HG02884 (cell line): ENCODE data around the gene TLE1.
"Not testable (repeated sequence)": the region's sequence is repeated elsewhere in the genome, so short reads cannot be mapped to it uniquely, and the experiment has no call there.

Experiments used
- ATAC-seq: cut with Tn5 transposase; IDR thresholded peaks from one replicate; pipeline ENCODE4 v1.9.1; 2021; ENCODE audit warnings: mild to moderate bottlenecking, moderate library complexity; ENCODE audit not compliant: unreplicated experiment

The TLE1 gene

DNA sequence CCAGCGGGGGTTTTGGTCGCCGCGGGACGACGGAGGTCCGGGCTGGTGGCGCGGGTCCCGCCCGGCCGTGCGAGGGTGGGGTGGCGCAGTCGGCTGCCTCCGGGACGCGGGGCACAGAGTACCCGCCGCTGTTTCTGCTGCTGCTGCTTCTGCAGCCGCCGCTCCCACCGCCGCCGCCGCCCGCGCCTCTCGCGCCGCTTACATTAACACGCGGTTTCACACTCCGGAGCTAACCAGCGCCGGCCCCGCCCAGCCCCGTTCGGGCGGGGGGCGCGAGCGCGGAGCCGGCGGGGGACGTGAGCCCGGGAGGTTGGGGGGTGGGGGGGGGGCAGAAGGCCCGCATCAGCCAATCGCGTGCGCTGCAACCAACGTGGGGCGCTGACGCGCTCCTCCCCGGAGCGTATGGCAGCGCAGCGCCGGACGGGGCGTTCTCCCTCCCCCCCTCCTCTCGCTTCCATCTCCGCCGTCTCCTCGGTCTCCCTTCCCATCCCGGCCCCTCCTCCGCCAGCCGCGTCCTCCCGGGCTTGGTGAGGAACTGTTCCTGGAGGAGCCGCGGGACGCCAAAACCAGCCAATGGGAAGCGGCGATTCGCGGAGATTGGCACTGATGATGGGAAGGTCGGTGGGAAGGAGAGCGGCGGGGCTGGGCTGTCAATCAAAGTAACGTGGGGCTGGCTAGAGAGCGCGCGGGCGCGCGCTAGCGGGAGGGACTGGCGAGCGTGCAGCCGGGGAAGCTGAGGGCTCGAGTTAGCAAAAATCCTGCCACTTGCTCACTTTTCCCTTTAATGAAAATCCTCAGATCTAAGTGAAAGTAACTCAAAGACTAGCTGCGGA, at the start of gene TLE1:
Gene TLE1, minus strand, starts transcription at position 205 of the 833 bp plus-strand sequence. CDS start 1,307 bp downstream, outside the sequence.
- ATAC-seq, result peak; percentile 74

DNA sequence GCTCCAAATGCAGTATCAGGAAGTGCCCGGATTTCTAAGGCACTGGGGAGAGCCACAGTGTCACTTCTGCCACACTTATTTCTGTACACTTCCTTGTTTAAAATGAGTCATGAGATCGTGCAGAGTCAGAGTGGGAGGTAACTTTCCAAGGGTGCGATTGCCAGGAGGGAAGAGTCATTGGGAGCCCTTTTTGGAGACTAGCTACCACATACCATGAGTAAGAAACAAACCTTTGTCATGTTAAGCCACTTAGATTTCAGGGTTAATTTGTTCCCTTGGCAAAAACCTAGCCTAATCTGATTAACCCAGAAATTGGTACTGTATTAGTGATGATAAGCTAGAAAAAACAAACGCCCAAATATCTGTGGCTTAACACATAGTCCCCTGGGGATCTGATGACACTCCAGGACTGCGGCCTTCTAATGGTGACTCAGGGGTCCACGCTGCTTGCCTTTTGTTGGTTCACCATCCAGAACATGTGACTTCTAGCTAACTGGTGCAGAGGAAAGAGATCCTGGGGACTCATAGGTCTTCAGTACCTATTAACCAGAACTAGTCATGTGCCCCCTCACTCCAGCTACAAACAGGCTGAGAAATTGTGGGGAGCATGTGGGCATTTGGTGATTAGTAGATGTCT, 48.6 kb upstream of the TLE1 start:
- ATAC-seq, result no peak

DNA sequence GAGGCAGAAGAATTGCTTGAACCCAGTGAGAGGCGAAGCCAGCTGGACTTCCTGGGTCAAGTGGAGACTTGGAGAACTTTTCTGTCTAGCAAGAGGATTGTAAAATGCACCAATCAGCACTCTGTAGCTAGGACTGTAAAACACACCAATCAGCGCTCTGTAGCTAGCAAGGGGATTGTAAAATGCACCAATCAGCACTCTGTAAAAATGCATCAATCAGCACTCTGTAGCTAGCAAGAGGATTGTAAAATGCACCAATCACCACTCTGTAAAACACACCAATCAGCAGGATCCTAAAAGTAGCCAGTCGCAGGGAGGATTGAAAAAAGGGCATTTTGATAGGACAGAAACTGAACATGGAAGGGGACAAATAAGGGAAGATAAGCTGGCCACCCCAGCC, 41.2 kb upstream of the TLE1 start:
- not testable (repeated sequence) for ATAC-seq

DNA sequence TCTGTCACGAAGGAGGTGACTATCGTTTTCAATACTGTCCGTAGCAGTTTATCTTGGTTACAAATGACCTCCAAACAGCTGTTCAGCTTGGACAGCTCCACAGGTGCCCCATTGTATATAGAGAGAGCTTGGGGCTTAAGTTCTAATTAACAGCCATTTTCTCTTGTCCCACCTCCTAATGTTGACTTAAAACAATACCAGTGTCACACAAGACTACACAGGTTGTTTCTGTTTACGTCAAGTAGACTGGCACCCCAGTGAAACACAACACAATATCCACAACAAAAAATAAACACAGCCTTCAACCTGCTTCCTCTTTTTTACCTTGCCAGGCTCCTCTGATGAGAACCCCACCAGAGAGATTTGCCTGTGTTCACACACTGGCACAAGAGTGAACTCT, 39.8 kb upstream of the TLE1 start:
- peak; percentile 54 for ATAC-seq

DNA sequence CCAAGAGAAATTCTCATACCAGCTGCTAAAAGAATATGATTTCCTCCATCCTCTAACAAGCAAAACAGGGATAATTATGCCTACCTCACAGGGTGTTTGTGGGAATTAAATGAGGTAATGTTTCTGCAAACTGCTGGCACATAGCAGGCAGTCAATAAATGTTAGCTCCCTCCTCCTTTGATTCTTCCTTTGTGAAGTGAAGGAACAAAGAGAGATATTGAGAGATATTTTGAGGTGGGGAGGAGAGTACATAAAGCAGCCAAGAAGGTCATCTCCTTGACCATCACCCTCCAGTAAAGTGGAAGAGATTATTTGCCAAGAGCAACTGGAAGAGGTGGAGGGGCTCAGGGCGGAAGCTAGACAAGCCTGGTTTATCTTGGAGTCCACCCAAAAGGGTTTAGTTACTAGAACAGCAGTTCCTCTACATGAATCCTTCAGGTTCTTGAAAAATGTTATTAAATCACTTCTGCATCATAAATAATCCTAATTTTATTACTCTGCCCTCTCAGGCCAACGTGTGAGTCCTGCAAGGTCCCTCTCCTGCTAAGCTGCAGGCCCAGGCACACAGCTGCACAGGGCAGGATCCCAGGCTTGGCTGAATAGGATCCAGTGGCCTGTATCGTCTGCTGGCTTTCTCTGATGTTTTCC, 35.0 kb upstream of the TLE1 start:
- ATAC-seq, result no peak

DNA sequence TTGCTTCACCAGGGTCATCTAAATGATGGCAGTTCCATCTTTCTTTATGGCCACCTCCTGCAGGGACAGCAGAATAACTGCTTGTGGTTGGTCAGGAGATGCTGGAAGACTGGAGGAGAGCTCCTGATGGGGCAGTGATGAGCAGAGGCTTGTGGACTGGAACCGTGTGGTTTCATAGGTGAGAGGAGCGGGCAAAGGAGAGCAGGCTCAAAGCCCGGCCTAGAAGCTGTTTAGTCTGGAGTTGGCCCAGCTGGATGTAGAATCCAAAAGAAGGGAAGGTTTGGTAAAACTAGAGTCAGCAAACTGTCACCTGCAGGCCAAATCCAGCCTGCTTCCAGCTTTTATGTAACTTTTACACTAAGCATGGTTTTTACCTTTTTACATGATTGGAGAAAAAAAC, 32.9 kb upstream of the TLE1 start:
- ATAC-seq, result no peak

DNA sequence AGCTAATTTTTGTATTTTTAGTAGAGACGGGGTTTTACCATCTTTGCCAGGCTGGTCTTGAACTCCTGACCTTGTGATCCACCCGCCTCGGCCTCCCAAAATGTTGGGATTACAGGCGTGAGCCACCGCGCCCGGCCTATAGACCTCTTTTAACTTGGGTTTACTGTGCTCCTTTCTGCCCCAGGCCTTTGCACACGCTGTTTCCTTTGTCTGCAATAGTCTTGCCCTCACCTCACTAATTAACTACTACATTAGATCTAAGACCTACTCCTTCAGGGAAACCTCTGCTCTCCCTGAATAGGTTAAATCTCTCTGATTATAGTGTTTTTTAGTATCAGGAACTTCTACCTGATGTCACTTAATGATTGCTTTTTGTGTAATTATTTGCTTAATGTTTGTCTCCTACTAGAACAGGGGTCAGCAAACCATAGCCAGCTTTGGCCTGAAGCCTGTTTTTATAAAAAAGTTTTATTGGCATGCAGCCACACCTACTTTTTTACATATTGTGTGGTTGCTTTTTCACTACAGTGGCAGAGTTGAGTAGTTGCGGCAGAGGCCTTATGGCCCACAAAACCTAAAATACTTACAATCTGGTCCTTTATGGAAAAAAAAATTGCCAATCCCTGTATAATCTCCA, 31.2 kb upstream of the TLE1 start:
- no peak for ATAC-seq

DNA sequence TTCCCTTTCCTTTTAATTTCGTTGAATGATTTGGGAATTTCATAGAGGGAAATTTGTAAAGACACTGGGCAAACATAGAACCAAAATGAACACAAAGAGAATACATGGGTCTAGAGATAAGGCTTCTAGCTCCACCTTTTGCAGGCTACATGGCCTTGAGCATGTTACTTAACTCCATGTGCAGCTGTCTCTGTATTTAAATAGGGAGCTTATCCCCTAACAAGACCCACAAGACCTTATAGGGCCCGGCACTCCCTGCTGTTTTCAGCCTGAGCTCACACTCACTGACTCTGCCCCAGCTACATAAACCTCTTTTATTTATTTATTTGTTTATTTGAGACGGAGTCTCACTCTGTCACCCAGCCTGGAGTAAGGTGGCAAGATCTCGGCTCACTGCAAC, 30.6 kb upstream of the TLE1 start:
- no peak for ATAC-seq

DNA sequence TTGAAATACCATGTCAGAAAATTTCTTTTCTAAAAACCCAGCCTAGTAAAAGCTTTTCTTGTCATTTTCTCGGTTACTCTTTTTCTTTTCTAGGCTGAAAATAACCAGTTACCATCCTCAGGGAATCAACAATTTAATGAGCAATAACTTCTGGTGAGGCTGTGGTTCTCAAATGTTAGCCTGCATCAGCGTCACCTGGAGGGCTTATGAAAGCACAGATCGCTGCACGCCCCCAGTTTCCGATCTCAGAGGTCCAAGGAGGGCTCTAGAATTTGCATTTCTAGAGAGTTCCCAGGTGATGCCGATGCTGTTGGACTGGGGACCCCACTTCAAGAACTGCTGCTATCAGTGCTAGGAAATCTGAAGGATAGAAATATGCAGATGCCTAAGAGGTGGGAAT, 28.9 kb upstream of the TLE1 start:
- no peak for ATAC-seq

DNA sequence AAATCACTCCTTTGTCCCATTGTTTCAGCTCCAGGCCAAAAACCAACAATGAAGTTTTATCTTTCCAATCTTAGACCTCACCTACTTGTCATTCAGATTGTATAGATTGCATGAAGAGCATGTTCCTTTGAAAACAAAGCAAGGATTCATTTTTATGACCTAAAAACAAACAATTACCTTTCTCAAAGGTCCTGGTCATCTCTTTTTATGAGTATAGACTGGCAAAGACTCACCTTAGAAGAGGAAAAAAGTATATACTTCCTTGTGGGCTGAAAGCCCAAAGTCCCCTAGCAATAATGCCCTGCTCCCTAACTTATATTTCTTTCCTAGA, 28.4 kb upstream of the TLE1 start:
- no peak for ATAC-seq

DNA sequence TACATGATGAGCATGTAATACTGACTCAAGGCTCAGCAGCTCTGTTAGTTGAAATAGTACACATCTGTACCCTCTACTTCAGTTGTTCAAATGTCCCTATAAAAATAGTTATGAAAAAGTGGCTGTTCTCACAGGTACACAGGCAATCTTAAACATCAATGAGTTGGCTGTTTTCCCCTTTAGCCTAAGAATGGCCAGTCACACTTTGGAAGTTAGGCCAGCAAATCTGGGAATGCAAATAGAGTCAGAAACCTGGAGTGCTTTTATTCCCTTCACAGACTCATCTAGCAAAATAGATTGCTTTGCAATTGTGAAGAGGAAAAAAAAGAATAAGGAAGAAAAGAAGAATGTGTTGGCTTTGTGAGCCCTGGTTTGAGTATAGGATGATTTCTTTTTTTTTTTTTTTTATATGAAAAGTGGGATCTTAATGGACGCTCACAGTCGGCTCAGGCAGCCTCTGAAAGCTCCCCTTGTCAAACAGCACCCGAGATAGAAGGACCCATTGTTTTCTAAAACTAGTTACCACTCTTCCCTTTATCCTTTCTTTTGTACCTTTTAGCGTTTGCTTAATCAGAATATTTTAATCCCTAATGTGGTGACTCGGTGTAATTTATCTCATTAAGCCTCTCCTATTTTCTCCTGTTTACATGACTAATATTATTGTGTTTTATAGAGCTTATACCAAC, 27.9 kb upstream of the TLE1 start:
- ATAC-seq, result no peak

DNA sequence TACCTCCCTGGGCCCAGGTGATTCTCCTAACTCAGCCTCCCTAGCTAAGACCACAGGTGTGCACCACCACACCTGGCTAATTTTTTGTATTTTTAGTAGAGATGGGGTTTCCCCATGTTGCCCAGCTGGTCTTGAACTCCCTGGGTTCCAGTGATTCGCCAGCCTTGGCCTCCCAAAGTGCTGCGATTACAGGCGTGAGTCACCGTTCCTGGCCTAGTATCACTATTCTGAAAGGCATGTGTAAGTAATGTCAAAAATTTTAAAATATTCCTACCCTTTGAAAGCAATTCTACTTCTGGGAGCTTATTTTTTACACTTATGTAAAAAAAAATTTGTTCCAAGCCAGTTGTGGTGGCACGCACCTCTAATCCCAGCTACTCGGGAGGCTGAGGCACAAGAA, 27.1 kb upstream of the TLE1 start:
- no peak for ATAC-seq

DNA sequence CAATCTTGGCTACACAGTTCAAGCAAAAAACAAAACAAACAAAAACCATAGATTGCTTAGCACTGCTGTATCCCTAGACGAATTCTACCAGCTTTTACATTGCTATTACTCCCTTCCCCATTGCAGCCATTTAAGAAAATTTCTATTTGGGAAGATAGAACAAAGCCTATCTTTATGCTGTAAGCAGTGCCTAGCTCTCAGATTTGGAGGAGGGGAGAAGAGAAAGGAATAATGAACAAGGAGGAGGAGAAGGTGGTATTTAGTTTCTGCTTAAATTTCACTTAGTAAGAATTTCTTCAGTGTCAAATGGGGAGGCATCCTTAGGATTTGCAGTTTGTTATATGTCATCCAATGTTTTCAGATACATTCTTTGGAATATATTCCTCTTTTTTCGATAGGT, 16.2 kb upstream of the TLE1 start:
- no peak for ATAC-seq

DNA sequence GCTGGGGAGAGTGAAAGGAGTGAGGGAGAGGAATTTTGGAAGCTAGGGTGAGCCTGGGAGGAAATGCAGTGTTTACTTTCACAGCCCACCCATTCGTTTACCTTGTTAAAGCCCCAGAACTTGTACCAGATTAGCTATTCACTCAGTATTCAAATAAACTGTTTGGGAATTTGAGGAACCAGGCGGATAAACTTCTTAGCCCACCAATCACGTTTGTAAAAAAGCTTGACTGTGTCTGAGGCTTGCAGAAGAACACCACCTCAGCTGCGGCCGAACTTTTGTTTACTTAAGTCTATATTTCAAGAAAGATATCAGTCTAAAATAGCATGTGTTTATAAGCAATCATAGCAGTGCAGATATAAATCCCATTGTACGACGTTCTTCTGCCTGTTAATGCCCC, 5.2 kb upstream of the TLE1 start:
- ATAC-seq, result no peak

DNA sequence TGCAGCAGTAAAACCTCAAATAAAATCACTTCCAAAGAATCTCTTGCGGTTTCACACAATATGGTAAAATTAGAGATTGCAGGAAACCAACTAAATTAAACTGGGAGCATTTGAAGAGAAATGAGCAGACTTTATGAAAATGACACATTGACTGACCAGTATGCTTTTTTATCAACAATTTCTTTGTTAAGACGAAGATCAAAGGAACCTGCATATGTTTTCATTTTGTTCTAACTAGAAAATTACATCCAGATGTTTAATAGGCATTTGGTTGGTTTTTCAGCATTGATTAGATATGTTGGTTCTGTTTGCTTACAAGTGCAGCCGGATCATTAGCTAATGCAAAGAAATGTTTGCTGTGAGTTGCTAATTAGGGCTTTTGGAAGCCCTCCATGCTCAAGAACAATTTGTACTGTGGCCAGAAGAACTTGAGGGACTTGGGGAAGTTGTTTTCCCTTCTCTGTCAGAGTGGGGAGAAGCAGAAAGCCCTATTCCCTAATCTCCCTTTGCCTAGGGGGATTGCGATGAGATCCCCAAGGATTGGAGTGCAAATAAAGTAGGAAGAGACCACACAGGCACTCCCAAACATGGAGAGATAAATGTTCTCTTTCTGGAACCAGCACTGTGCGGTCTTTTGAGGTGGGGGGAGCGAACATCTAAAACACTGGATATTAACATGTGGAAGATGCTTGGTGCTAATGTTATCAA, 4.5 kb upstream of the TLE1 start:
- ATAC-seq, result no peak

DNA sequence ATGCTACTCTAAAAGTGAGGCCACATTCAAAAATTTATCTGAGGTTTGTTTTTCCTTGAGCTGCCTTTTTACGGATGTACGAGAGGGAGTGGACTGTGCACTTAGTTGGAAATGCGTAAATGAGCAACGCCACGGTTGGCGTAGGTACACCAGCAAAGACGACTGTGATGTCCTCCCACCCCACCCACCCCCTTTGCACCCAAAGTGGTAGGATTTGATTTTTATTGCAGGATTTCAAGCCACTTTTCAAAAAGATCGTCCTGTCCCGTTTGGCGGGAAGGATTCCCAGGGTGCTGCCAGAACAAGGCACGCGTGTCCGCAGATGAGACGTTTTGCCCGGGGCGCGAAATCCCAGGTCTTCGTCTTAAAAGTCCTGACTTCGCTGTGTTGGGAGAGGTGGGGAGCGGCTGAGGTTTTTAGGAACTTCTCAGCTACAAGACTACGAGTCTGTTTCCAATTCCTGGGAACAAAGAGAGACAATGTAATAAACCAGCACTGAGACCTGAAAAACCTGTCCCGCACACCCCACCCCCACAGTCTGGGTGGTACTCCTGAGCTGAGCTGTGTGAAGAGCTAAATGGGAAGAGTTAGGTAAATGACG, 1.0 kb upstream of the TLE1 start:
- ATAC-seq, result no peak

DNA sequence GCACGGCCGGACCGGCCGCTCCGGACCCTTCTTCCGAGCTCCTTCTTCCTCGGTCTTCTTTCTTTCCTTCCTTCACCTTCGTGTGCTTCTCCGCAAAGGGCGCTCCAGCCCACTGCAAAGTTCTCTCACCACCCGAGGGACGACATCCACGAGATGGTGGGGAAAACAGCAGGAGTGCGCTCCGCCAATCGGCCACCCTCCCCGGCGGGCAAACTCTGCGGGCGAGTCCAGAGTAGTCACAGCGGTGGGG, 329 bp downstream of the TLE1 start:
- not testable (repeated sequence) for ATAC-seq

DNA sequence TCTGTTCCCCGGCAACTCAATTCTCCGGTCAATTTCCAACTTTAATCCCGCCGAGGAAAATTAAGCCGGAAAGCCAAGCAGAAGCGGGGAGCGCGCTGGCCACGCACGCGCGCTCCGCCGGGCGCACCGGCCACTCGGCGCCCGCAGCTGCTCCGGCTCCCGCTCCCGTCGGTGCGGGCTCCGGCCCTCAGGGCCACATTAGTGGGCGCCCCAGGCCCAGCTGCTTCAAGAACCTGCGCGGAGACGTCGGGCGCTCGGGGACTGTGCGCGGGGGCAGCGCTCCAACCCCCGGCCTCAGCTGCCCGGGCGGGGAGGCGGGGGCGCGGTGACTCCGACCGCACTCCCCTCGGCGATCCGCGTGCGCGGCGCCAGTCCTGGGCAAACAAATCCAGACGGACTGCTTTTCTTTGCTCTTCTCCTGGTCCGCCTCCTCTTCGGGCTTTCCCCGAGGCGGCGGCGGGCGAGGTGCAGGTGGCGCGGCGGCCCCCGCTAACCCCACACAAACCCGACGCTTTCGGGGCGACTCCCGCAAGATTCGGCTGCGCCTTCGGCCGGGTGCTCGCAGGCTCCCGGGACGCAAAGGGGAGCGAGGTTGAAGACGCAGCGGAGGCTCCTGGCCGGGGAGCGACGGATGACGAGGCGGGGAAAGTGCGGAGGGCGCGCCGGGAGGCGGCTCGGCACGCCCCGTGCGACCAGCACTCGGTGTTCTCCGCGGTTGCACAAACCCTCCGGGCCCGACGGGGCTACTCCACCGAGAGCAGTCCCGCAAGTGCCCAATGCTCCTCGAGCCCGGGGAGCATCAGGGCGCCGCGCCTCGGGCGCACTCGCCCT, 870 bp downstream of the TLE1 start:
- not testable (repeated sequence) for ATAC-seq

DNA sequence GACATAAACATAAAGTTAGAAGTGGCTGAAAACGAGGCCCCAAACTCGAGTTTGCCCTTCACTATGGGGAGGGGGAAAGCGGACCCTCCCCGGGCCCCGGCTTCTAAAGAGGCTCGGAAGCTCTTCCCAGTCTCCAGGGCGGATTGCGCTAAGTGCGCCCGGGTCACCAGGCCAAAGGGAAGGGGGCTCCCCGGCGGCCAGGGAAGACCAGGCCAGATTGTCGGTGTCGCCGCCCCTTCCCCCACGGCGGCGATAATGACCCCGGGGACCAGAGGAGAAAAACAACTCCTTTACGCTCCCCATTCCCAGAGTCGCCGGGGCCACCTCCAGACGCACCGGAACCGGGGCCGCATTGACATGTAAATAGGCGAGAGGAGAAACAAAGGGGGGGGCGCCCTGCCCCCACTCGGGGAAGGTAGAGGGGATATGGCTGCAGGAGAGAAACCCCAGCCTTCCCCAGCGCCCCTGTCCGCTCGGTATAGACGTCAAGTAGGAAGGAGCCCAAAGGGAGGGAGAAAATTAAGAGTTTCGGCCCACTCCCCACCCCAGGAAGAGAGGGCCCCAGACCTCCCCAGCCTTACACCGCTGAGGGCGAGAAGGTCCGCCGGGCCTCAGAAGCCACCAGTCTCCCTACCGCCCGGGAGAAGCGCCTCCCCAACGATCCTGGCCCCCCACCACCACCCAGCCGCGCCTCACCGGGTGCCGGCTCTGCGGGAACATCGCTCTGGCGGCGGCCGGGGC, 1.7 kb downstream of the TLE1 start:
- no peak for ATAC-seq
